HG02938 (cell line): ENCODE measurements around the gene GPR4.
"Not testable (repeated sequence)": the region's sequence is repeated elsewhere in the genome, so short reads cannot be mapped to it uniquely, and the experiment has no call there.

Experiments used
- ATAC-seq: cut with Tn5 transposase; IDR thresholded peaks from one replicate; pipeline ENCODE4 v1.9.1; 2021; ENCODE audit warnings: mild to moderate bottlenecking, moderate library complexity; ENCODE audit not compliant: unreplicated experiment

Gene GPR4

GRCh38 chr19:45623984-45624383 lies 22.0 kb upstream of the GPR4 start:
- ATAC-seq: no peak

- no peak for ATAC-seq
Observed at GRCh38 chr19:45621976-45622503, 20.0 kb upstream of the GPR4 start.

GRCh38 chr19:45621389-45621788 lies 19.4 kb upstream of the GPR4 start:
- ATAC-seq: no peak

GRCh38 chr19:45616704-45617017 lies 14.6 kb upstream of the GPR4 start:
- no peak for ATAC-seq

GRCh38 chr19:45615795-45616703 lies 14.0 kb upstream of the GPR4 start:
- no peak for ATAC-seq

GRCh38 chr19:45615056-45615455 lies 13.0 kb upstream of the GPR4 start:
- ATAC-seq: not testable (repeated sequence)

- ATAC-seq: no peak
Observed at GRCh38 chr19:45613926-45614725, 12.1 kb upstream of the GPR4 start.

GRCh38 chr19:45608948-45609347 lies 6.9 kb upstream of the GPR4 start:
- no peak for ATAC-seq

- ATAC-seq: no peak
Observed at GRCh38 chr19:45607071-45608029, 5.3 kb upstream of the GPR4 start.

- ATAC-seq: no peak
Observed at GRCh38 chr19:45601115-45601514, 897 bp downstream of the GPR4 start.

- ATAC-seq: no peak
Observed at GRCh38 chr19:45600340-45600885, 1.6 kb downstream of the GPR4 start.

- ATAC-seq: no peak
Observed at GRCh38 chr19:45599286-45599685, 2.7 kb downstream of the GPR4 start.

- no peak for ATAC-seq
Observed at GRCh38 chr19:45598267-45599001, 3.6 kb downstream of the GPR4 start.

GRCh38 chr19:45597425-45598111 lies 4.4 kb downstream of the GPR4 start:
- ATAC-seq: no peak

- ATAC-seq: no peak
Observed at GRCh38 chr19:45595814-45596213, 6.2 kb downstream of the GPR4 start.

GRCh38 chr19:45593520-45593919 lies 8.5 kb downstream of the GPR4 start:
- ATAC-seq: no peak

GRCh38 chr19:45592366-45592765 lies 9.6 kb downstream of the GPR4 start:
- ATAC-seq: no peak

- ATAC-seq: no peak
Observed at GRCh38 chr19:45591638-45592005, 10.4 kb downstream of the GPR4 start.

GRCh38 chr19:45591004-45591637 lies 10.9 kb downstream of the GPR4 start:
- no peak for ATAC-seq
